ENCODE results near the gene AKAP13.
"Not testable (repeated sequence)": the region's sequence is repeated elsewhere in the genome, so short reads cannot be mapped to it uniquely, and the experiment has no call there.

Gene AKAP13

GRCh38 chr15:85348048-85348766 lies 32.2 kb upstream of the AKAP13 start:
- not testable (repeated sequence) for DNase-seq (ENCODE audit: low spot score)

DNA sequence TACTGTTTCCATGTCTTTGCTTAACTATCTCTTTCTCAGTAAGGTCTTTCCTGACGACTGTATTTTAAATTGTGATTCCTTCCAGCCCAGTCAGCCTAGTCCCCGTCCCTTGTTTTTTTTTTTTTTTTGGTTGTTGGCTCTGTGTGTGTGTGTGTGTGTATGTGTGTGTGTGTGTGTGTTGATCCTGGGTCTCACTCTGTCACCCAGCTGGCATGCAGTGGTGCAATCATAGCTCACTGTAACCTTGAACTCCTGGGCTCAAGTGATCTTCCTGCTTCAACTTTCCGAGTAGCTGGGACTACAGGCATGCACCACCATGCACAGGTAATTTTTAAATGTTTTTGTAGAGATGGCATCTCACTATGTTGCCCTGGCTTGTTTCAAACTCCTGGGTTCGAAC lies 31.3 kb upstream of the AKAP13 start:
- DNase-seq (ENCODE audit: low spot score): not testable (repeated sequence)

DNA sequence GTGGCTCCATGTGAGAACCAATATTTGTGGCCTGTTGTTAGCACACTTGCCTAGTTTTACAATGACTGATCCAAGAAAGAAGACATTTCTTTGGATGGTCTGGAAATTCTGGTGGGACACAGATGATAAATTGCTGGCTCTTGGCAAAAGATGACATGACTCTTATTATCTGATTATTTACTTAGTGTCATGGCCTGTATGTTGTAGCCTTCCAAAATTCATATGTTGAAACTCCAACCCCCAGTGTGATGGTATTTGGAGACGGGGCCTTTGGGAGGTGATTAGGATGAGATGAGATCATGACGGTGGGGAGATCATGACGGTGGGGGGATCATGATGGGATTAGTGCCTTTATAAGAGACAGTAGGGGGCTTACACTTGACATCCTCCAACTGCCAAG lies 30.0 kb upstream of the AKAP13 start:
- DNase-seq (ENCODE audit: low spot score): no peak

DNA sequence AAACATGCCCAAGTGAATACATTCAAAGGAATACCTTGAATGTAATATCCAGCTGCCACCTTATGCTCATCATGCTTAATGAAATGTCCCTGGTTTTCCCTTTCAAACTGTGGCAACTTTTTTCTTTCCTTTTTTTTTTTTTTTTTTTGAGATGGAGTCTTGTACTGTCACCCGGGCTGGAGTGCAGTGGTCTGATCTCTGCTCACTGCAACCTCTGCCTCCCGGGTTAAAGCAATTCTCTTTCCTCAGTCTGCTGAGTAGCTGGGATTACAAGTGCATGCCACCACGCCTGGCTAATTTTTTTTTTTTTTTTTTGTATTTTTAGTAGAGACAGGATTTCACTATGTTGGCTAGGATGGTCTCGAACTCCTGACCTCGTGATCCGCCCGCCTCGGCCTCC lies 28.9 kb upstream of the AKAP13 start:
- DNase-seq (ENCODE audit: low spot score): not testable (repeated sequence)

DNA sequence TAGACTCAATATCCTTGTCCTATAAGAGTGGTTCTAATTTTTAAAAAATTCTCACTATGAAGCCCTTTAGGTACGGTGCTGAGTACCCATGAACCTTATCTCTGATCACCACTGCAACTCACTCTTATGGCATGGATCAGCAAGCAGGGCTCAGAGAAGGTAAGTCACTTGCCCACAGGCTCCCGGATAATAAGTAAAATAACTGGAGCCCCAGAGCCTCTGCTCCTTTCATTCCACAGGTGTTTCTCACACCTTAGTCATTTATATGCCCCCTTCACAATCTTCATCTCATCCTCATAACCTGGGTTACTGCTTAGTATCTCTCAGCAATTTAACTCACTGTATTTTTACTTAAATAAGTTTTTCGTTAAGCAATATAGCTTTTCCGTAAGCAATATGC lies 28.4 kb upstream of the AKAP13 start:
- DNase-seq (ENCODE audit: low spot score): no peak

DNA sequence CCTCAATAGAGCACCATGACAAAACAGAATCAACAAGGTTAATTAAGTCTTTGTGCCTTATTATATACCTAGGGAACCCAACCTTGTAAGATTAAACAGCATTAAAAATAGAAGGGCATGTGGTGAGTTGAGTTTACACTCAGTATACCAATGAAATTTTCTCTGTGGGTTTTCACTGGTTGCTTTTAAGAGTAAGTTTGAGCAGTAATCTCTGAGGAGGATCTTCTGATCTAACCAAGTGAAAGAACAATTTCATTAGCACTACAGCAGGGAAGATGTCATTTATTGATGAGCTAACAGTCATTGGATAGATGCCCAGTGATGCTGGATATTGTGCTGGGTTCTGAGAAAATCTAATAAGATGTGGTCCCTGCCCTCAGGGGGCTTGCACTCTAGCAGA lies 26.9 kb upstream of the AKAP13 start:
- no peak for DNase-seq (ENCODE audit: low spot score)

GRCh38 chr15:85354461-85354860 lies 25.9 kb upstream of the AKAP13 start:
- no peak for DNase-seq (ENCODE audit: low spot score)

DNA sequence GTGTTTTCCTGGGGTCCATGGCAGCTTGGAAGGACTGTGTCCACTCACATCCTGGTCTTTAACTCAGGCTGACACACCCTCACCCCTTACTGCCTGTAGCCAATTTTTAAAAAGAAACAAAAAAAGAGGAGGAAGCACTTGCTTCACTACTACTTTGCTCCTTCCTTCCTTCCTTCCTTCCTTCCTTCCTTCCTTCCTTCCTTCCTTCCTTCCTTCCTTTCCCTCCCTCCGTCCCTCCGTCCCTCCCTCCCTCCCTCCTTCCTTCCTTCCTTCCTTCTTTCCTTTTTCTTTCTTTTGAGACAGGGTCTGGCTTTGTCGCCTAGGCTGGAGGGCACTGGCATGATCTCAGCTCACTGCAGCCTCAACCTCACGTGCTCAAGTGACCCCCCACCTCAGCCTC lies 25.5 kb upstream of the AKAP13 start:
- DNase-seq (ENCODE audit: low spot score): no peak

- no peak for DNase-seq (ENCODE audit: low spot score)
Observed at GRCh38 chr15:85356276-85356675, 24.1 kb upstream of the AKAP13 start.

- DNase-seq (ENCODE audit: low spot score): no peak
Observed at GRCh38 chr15:85361323-85361722, 19.1 kb upstream of the AKAP13 start.

DNA sequence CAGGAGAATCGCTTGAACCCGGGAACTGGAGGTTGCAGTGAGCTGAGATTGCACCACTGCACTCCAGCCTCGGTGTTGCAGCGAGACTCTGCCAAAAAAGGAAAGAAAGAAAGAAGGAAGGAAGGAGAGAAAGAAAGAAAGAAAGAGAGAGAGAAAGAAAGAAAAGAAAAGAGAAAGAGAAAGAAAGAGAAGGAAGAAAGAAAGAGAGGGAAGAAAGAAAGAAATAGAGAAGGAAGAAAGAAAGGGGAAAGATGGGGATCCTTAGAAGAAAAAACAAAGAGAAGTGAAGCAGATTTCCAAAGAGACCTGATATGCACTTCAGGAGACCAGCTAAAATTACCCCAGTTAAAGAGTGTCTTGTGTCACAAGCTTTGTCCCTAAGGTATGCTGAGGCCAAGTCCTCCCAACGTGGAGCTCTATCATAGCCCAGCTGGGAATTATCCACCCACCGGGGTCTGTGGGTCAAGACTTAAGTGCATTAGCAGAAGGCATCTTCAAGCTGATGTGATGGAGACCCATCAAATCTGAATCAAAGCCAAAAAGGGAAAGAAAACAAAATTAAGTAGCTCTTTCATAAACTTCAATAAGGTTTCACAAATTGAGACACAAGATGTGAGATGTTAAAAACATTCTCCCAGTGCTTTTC lies 17.8 kb upstream of the AKAP13 start:
- DNase-seq (ENCODE audit: low spot score): no peak

DNA sequence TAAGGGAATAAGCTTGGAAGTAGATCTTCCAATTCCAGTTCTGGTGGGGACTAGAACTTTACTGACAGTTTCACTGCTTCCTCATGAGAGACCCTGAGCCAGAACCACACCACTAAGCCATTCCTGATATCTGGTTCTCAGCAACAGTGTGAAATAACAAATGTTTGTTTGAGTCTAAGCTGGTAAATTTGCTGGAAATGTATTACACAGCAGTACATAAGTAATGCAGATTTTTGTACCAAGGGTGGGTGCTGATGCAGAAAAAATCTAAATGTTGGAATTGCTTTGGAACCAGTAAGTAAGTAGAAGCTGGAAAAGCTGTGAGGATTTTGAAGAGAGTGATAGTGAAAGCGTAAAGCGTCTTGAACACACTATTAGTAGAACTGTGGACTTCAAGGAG lies 14.4 kb upstream of the AKAP13 start:
- no peak for DNase-seq (ENCODE audit: low spot score)

DNA sequence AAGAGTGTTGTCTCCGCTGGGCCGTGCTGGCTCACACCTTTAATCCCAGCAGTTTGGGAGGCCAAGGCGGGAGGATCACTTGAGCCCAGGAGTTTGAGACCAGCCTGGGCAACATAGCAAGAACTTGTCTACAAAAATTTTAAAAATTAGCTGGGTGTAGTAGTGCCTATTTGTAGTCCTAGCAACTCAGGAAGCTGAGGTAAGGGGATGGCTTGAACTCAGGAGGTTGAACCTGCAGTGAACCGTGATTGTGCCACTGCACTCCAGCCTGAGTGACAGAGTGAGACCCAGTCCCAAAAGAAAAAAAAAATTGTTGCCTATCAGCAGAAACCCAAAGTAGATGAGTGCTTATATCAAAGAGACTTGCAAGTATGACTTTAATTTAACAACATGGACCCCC lies 12.7 kb upstream of the AKAP13 start:
- DNase-seq (ENCODE audit: low spot score): no peak

DNA sequence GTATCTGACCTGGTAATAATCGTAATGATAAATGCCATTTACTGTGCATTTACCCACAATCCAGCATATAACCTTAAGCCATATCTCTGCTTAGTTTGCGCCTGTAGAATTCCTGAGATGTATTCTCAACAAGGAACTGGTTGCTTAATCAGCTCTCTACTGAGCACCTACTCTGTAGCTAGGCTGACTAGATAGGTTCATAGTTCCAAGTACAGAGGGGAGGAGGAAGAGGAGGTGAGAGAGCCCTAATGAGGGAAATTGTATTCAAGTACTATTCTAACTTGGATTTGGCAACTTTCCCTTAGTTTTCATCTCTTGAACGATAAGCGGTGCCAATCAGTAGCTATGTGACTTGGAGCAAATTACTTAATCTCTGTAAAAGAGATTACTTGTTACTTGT lies 5.6 kb upstream of the AKAP13 start:
- no peak for DNase-seq (ENCODE audit: low spot score)

- no peak for DNase-seq (ENCODE audit: low spot score)
Observed at GRCh38 chr15:85377269-85377668, 3.1 kb upstream of the AKAP13 start.

DNA sequence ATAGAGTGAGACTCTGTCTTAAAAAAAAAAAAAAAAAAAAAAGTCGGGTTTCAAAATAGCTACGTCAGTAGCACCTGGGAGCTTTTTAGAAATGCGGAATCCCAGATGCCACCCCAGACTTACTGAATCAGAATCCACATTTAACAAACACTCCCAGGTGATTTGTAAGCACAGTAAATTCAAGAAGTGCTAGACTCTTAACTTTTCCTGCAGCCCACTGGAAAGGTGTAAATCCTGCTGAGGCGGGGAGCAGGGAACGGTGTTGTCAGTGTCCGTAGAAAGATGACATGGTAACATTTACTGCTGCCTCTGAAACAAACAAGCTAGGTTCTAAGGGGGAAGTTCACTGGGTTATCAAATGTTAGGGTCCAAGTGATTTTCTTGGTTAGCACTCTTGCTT lies 2.4 kb upstream of the AKAP13 start:
- DNase-seq (ENCODE audit: low spot score): no peak

DNA sequence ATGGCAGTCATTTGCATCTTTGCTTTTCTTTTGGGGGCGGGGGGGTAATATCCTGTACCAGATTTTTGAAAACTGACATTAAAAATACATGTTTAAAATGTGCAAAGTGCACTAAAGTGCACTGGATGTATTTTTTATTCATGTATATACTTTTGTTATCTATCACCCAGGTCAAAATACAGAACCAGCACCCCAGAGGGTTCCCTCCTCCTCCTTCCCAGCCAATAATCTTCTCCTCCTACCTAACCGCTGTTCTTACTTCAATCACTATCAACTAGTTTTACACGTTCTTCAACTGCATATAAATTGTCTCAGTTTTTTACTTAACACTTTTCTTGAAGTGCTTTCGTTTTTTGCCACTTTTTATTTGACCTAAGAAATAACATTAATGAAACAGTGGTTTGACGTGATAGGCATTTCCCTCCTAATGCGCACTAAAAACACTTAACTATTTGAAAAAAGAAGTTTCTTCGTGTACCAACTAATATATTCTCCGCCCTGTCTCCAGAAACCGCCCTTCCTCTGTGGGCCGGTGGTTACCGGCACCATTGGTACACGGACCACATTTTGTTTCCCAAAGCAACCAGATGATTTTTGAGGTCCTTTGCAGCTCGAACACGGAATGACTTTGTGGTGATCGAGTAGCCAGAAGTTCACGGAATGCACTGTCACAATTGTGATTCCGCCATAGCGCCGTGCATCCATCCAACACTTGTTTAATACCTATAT lies 836 bp upstream of the AKAP13 start:
- DNase-seq (ENCODE audit: low spot score): no peak

DNA sequence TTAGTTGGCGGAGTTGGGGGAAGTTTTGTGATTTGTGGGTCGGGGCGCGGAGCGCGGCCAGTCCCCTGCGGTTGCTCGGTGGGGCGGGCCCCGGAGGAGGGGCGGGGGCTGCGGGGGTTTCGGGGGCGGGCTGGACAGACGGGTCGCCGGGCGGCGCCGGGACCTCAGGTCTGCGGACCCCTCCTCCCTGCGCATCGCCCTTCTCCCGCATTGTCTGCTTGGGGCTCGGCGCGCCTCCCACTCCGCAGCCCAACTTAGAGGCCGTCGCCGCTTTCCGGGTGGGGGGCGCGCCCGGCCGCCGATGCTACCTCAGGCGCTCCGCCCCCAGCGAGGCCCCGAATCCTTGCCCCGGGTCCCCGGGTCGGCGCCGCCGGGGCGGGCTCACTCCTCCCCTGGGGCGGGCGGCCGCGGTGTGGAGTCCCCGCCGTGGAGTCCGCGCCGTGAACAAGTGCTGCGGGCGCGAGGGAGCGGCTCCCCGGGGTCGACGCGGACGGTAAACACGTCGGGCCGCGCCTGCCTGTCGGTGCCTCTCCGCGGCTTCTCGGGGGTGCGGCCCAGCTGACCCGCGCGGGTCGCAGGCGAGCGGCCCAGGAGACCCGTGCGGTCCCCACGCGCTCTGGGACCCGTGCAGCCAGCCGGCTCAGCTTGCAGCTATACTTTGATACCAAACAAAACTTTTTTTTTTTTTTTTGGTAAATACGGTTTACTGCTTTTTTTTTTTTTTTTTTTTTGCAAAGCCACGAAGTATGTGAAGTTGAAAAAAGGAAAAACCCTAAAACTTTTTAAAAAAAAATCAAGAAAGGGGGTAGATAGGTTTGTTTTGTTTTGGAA lies 624 bp downstream of the AKAP13 start:
- DNase-seq (ENCODE audit: low spot score): no peak

DNA sequence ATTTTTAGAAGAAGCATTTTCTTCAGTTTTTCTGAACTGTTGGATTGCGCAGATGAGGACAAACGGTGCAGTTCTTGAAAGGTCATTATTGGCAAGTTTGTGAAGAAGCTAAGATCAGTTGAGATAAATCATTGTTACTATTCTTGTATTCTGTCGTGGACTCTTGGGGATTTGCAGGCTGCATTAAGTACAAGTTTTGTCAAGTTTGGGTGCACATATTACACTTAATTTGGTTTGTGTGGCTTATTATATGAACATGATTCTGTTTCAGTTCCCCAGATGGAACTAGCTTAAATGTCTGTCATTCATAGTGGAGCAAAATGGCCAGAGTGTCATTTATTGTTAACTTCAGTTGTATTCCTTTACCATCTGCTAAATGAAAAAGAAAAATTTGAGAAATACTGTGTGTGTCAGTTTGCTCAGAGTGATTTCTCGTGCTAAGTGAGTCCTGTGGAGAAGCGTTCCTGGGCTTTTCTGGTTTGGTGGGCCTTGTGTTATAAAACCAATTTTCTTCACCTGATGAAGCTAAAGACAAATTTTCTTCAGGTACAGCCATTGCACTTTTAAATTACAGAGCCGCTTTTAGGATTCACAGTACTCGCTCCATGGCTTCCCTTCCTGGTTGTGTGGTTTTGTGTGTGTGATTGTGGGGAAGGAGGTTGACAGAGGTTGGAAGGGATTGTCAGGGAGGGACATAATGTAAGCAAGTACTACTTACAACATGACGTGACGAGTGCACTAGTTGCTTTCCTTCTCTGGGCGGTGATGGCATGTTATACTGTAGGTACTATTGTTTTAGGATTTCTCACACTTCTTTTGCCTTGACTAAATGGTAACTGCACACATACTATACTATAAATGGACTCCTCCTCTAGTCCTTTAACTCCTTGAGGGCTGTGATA lies 1.7 kb downstream of the AKAP13 start:
- no peak for DNase-seq (ENCODE audit: low spot score)

DNA sequence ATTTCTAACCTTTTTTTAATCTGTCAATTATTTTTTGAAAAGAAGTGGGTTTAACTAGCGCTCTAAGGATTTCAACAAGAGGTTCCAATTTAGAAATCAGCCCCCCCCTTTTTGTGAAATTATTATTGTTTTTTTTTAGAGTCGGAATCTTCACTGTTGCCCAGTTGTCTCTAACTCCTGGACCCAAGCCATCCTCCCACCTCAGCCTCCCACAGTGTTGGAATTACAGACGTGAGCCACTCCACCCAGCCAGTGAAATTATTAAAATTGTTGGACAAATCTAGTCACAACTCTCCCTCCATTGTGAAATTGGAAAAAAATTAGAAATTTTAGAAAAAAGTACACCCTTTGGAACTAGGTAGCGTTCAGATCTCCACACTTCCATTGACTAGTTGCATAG lies 2.5 kb downstream of the AKAP13 start:
- DNase-seq (ENCODE audit: low spot score): no peak

- no peak for DNase-seq (ENCODE audit: low spot score)
Observed at GRCh38 chr15:85383470-85384148, 3.2 kb downstream of the AKAP13 start.

Measured in putamen (tissue), 1 donor.